Suprapubic skin (tissue), 3 donors: ENCODE results near the gene DAB1.

Experiments
- EP300 ChIP-seq: sonication (generic); formaldehyde crosslinking; IDR thresholded peaks from one replicate; pipeline ENCODE4 v1.6.1; 2017; ENCODE audit warnings: antibody characterized with exemption
- POLR2A ChIP-seq, 2 donors: fragments of 450-650 bp; IDR thresholded peaks; one replicate each; pipeline ENCODE4 v1.6.1; 2017; ENCODE audit warnings: antibody characterized with exemption in 2 of 2, mild to moderate bottlenecking in 2 of 2, moderate library complexity in 2 of 2
- TF ChIP-seq, protein P1 (sequence below), 2 donors: fragments of 200-600 bp in 1 of 2; fragments of 450-650 bp in 1 of 2; sonication (generic) in 1 of 2; IDR thresholded peaks; one replicate each; pipeline ENCODE4 v1.5.1; 2016 to 2019; ENCODE audit warnings: antibody characterized with exemption in 2 of 2, mild to moderate bottlenecking in 1 of 2, moderate library complexity in 1 of 2

DNA sequence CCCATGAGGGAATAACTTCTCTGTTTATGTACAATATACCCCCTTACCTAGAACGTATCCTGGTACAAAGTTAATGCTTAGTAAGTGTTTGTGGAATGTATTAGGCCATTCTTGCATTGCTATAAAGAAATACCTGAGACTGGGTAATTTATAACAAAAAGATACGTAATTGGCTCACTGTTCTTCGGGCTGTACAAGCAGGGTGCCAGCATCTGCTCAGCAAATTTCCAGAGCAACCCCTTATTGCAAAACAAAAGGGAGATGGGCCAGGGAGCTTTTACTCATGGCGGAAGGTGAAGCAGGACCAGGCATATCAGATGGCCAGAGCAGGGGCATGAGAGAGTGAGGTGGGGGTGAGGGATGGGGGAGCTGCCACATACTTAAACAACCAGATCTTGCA lies 334.6 kb downstream of the DAB1 start:
- TF ChIP-seq, protein P1, sequence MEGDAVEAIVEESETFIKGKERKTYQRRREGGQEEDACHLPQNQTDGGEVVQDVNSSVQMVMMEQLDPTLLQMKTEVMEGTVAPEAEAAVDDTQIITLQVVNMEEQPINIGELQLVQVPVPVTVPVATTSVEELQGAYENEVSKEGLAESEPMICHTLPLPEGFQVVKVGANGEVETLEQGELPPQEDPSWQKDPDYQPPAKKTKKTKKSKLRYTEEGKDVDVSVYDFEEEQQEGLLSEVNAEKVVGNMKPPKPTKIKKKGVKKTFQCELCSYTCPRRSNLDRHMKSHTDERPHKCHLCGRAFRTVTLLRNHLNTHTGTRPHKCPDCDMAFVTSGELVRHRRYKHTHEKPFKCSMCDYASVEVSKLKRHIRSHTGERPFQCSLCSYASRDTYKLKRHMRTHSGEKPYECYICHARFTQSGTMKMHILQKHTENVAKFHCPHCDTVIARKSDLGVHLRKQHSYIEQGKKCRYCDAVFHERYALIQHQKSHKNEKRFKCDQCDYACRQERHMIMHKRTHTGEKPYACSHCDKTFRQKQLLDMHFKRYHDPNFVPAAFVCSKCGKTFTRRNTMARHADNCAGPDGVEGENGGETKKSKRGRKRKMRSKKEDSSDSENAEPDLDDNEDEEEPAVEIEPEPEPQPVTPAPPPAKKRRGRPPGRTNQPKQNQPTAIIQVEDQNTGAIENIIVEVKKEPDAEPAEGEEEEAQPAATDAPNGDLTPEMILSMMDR (IDR thresholded peaks at IDR 0.05): no peak
- no peak for TF ChIP-seq POLR2A (IDR thresholded peaks at IDR 0.05)
- no peak for TF ChIP-seq EP300
